ENCODE measurements around the gene MPEG1.

MPEG1 gene

DNA sequence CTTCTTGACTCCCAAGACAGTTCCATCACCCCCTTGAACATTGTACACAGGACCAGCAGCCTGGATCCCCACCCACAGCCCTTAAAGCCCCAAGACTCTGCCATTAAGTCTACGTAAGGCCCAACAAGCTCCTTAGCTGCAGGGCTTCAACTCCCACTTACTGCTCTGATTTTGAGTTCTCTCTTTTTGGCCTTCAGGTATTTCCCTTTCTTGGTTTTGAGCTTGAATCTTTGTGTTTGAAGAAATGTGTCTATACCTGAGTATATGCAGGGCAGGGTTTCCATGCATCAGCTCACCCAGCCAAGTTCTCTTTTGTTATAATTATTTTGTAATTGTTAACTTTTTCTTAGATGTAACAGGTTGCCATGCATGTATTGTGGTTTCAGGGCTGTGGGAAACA, 10.4 kb upstream of the MPEG1 start:
- no peak for DNase-seq (ENCODE audit: low spot score)
- H3K4me2 ChIP-seq (ENCODE audit: insufficient read depth, low read length, poor library complexity, severe bottlenecking): no peak overlapping the region
- H2BK120ac ChIP-seq (ENCODE audit: low read depth, low read length): no peak overlapping the region
- H2AFZ ChIP-seq (ENCODE audit: low read length): no peak overlapping the region
- H2AK5ac ChIP-seq (ENCODE audit: low read depth, low read length): no peak overlapping the region
- no peaks in the 10 kb centered on the region for H3K9me3 ChIP-seq (replicated peaks in 1 of 2; ENCODE audit: control insufficient read depth in 2 of 2, insufficient read depth in 1 of 2, low read depth in 1 of 2, low read length in 2 of 2)
- H3K27me3 ChIP-seq (ENCODE audit: control insufficient read depth in 3 of 3, insufficient read depth in 3 of 3, low read depth in 1 of 3, low read length in 3 of 3): peaks cover 0 to 26% (median 0%) of the 10 kb centered on the region in 3 experiments
- no peak overlapping the region for H3K18ac ChIP-seq (ENCODE audit: low read length)
- H2BK15ac ChIP-seq (ENCODE audit: low read length): no peak overlapping the region
- H2BK5ac ChIP-seq (ENCODE audit: low read length): no peak overlapping the region
- H3K36me3 ChIP-seq (replicated peaks in 1 of 2; ENCODE audit: control insufficient read depth in 2 of 2, insufficient read depth in 2 of 2, low read length in 2 of 2): no peaks in the 10 kb centered on the region
- H3K14ac ChIP-seq (ENCODE audit: low read length): no peak overlapping the region
- no CpG with 5 or more reads among the region's 1 CpG for WGBS, 2 donors (ENCODE audit: extremely low coverage in 2 of 2, insufficient read length in 2 of 2, insufficient replicate concordance in 1 of 2)
- no peak overlapping the region for H3K9ac ChIP-seq (ENCODE audit: low read depth, low read length, poor library complexity)
- H4K8ac ChIP-seq (ENCODE audit: low read depth, low read length): no peak overlapping the region
- no peaks in the 10 kb centered on the region for H3K4me1 ChIP-seq (ENCODE audit: control insufficient read depth in 2 of 2, insufficient read depth in 1 of 2, low read depth in 1 of 2, low read length in 2 of 2)
- no peak overlapping the region for H3K4ac ChIP-seq (ENCODE audit: low read length)
- H3K27ac ChIP-seq (replicated peaks; ENCODE audit: low read length): no peak overlapping the region
- no peak overlapping the region for H3K4me3 ChIP-seq (ENCODE audit: low read length in 2 of 2)
- H4K91ac ChIP-seq (ENCODE audit: low read depth, low read length, poor library complexity): no peak overlapping the region
- H3K79me1 ChIP-seq (ENCODE audit: low read depth, low read length): no peaks in the 10 kb centered on the region
- H3K23ac ChIP-seq (ENCODE audit: low read depth, low read length, poor library complexity): no peak overlapping the region
- H2BK12ac ChIP-seq (ENCODE audit: low read length): no peak overlapping the region

DNA sequence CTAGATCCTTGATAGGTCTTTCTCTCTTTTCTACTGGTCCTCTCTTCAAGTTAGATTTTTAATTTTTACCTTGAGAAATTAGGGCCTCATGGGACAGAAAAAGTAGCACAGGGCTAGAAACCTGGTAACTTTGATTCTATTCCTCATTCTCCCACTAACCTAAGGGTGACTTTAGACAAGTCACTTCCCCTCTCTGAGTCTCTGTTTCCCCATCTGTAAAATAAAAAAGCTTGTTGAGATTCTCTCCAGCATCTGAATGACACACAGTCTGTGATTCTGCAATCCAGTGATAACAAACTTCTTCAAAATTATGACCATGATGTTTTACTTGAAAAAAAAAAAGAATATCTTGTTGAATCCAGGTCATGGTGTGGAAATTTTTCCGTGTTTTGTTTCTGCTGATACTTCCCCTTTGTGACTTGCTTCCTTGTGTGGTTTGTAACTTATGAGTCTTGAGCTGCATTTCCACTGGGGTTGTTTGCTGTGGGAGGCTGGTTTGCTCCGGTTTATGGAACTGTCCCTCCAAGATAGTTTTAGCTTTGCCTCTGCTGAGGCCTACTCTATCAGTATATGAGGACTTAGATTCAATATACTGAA, 9.8 kb upstream of the MPEG1 start:
- H3K4me2 ChIP-seq (ENCODE audit: insufficient read depth, low read length, poor library complexity, severe bottlenecking): no peak overlapping the region
- H2AK5ac ChIP-seq (ENCODE audit: low read depth, low read length): no peak overlapping the region
- H4K91ac ChIP-seq (ENCODE audit: low read depth, low read length, poor library complexity): no peak overlapping the region
- no CpG with 5 or more reads among the region's 2 CpGs for WGBS, 2 donors (ENCODE audit: extremely low coverage in 2 of 2, insufficient read length in 2 of 2, insufficient replicate concordance in 1 of 2)
- H3K14ac ChIP-seq (ENCODE audit: low read length): no peak overlapping the region
- no peak overlapping the region for H3K18ac ChIP-seq (ENCODE audit: low read length)
- H4K8ac ChIP-seq (ENCODE audit: low read depth, low read length): no peak overlapping the region
- H3K4me3 ChIP-seq (ENCODE audit: low read length in 2 of 2): no peak overlapping the region
- no peaks in the 10 kb centered on the region for H3K36me3 ChIP-seq (replicated peaks in 1 of 2; ENCODE audit: control insufficient read depth in 2 of 2, insufficient read depth in 2 of 2, low read length in 2 of 2)
- H3K27me3 ChIP-seq (ENCODE audit: control insufficient read depth in 3 of 3, insufficient read depth in 3 of 3, low read depth in 1 of 3, low read length in 3 of 3): peaks cover 0 to 26% (median 0%) of the 10 kb centered on the region in 3 experiments
- no peak overlapping the region for H2BK120ac ChIP-seq (ENCODE audit: low read depth, low read length)
- H3K23ac ChIP-seq (ENCODE audit: low read depth, low read length, poor library complexity): no peak overlapping the region
- no peak overlapping the region for H2BK12ac ChIP-seq (ENCODE audit: low read length)
- no peak overlapping the region for H3K9ac ChIP-seq (ENCODE audit: low read depth, low read length, poor library complexity)
- no peak for DNase-seq (ENCODE audit: low spot score)
- no peak overlapping the region for H3K4ac ChIP-seq (ENCODE audit: low read length)
- no peak overlapping the region for H3K27ac ChIP-seq (replicated peaks; ENCODE audit: low read length)
- no peak overlapping the region for H2BK5ac ChIP-seq (ENCODE audit: low read length)
- no peaks in the 10 kb centered on the region for H3K4me1 ChIP-seq (ENCODE audit: control insufficient read depth in 2 of 2, insufficient read depth in 1 of 2, low read depth in 1 of 2, low read length in 2 of 2)
- no peaks in the 10 kb centered on the region for H3K9me3 ChIP-seq (replicated peaks in 1 of 2; ENCODE audit: control insufficient read depth in 2 of 2, insufficient read depth in 1 of 2, low read depth in 1 of 2, low read length in 2 of 2)
- no peak overlapping the region for H2BK15ac ChIP-seq (ENCODE audit: low read length)
- no peaks in the 10 kb centered on the region for H3K79me1 ChIP-seq (ENCODE audit: low read depth, low read length)
- H2AFZ ChIP-seq (ENCODE audit: low read length): no peak overlapping the region

DNA sequence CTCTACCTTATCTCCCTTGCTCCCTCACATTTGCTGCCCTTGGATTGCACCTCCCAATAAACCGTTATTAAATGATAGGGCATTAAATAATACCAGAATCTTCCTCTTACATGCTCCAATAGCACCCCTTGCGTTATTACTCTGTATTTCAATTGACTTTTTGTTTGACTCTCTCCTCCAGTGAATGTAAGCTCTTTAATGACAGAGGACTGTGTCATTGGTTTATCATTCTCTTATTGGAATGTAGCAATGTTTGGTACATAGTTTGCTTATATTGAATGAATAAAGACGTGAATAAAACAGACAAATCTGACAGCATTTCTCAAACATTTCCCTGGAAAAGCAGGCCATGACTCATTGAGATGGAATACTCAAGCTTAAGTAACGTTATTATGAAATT, 8.7 kb upstream of the MPEG1 start:
- Histone ChIP-seq H3K4me1 (ENCODE audit: control insufficient read depth in 2 of 2, insufficient read depth in 1 of 2, low read depth in 1 of 2, low read length in 2 of 2) (no peaks in the 10 kb centered on the region), H4K91ac (ENCODE audit: low read depth, low read length, poor library complexity) (no peak overlapping the region), H3K27me3 (ENCODE audit: control insufficient read depth in 3 of 3, insufficient read depth in 3 of 3, low read depth in 1 of 3, low read length in 3 of 3) (peaks cover 0 to 26% (median 0%) of the 10 kb centered on the region in 3 experiments), H3K18ac (ENCODE audit: low read length) (no peak overlapping the region), H3K4me2 (ENCODE audit: insufficient read depth, low read length, poor library complexity, severe bottlenecking) (no peak overlapping the region), H2BK120ac (ENCODE audit: low read depth, low read length) (no peak overlapping the region), H3K4me3 (ENCODE audit: low read length in 2 of 2) (no peak overlapping the region), H3K14ac (ENCODE audit: low read length) (no peak overlapping the region), H3K27ac (replicated peaks; ENCODE audit: low read length) (no peak overlapping the region), H3K23ac (ENCODE audit: low read depth, low read length, poor library complexity) (no peak overlapping the region), H3K36me3 (replicated peaks in 1 of 2; ENCODE audit: control insufficient read depth in 2 of 2, insufficient read depth in 2 of 2, low read length in 2 of 2) (no peaks in the 10 kb centered on the region), H3K9me3 (replicated peaks in 1 of 2; ENCODE audit: control insufficient read depth in 2 of 2, insufficient read depth in 1 of 2, low read depth in 1 of 2, low read length in 2 of 2) (no peaks in the 10 kb centered on the region), H2BK12ac (ENCODE audit: low read length) (no peak overlapping the region), H3K79me1 (ENCODE audit: low read depth, low read length) (no peaks in the 10 kb centered on the region), H4K8ac (ENCODE audit: low read depth, low read length) (no peak overlapping the region), H2AFZ (ENCODE audit: low read length) (no peak overlapping the region), H2AK5ac (ENCODE audit: low read depth, low read length) (no peak overlapping the region), H3K4ac (ENCODE audit: low read length) (no peak overlapping the region), H2BK5ac (ENCODE audit: low read length) (no peak overlapping the region), H2BK15ac (ENCODE audit: low read length) (no peak overlapping the region), H3K9ac (ENCODE audit: low read depth, low read length, poor library complexity) (no peak overlapping the region)
- DNase-seq (ENCODE audit: low spot score): no peak
- WGBS, 2 donors (ENCODE audit: extremely low coverage in 2 of 2, insufficient read length in 2 of 2, insufficient replicate concordance in 1 of 2): no CpG with 5 or more reads among the region's 4 CpGs

DNA sequence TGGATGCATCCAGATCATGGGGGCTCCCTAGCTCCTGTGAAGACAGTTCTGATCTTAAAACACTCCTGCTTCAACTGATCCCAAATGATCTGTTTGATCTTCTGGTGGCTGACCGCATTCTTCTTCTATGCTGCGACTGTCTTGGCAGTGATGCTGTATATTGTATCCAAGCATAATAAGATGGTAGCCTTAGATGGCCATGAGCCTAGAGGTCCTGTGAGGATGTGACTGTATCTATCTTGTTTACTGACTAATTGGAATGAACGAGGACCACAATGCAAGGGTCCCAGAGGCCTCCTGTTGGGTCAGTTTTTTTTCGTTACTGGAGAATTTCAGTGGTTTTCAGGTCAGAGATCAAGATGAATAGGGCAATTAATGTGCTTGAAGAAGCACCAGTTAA, 7.1 kb upstream of the MPEG1 start:
- Histone ChIP-seq H2BK5ac (ENCODE audit: low read length) (no peak overlapping the region), H3K36me3 (replicated peaks in 1 of 2; ENCODE audit: control insufficient read depth in 2 of 2, insufficient read depth in 2 of 2, low read length in 2 of 2) (no peaks in the 10 kb centered on the region), H2BK120ac (ENCODE audit: low read depth, low read length) (no peak overlapping the region), H3K23ac (ENCODE audit: low read depth, low read length, poor library complexity) (no peak overlapping the region), H4K91ac (ENCODE audit: low read depth, low read length, poor library complexity) (no peak overlapping the region), H2BK12ac (ENCODE audit: low read length) (no peak overlapping the region), H3K4me1 (ENCODE audit: control insufficient read depth in 2 of 2, insufficient read depth in 1 of 2, low read depth in 1 of 2, low read length in 2 of 2) (no peaks in the 10 kb centered on the region), H3K27ac (replicated peaks; ENCODE audit: low read length) (no peak overlapping the region), H3K27me3 (ENCODE audit: control insufficient read depth in 3 of 3, insufficient read depth in 3 of 3, low read depth in 1 of 3, low read length in 3 of 3) (peaks cover 0 to 23% (median 0%) of the 10 kb centered on the region in 3 experiments), H2AFZ (ENCODE audit: low read length) (no peak overlapping the region), H3K4me2 (ENCODE audit: insufficient read depth, low read length, poor library complexity, severe bottlenecking) (no peak overlapping the region), H3K18ac (ENCODE audit: low read length) (no peak overlapping the region), H2BK15ac (ENCODE audit: low read length) (no peak overlapping the region), H3K79me1 (ENCODE audit: low read depth, low read length) (no peaks in the 10 kb centered on the region), H3K14ac (ENCODE audit: low read length) (no peak overlapping the region), H3K9ac (ENCODE audit: low read depth, low read length, poor library complexity) (no peak overlapping the region), H3K9me3 (replicated peaks in 1 of 2; ENCODE audit: control insufficient read depth in 2 of 2, insufficient read depth in 1 of 2, low read depth in 1 of 2, low read length in 2 of 2) (no peaks in the 10 kb centered on the region), H3K4ac (ENCODE audit: low read length) (no peak overlapping the region), H2AK5ac (ENCODE audit: low read depth, low read length) (no peak overlapping the region), H3K4me3 (ENCODE audit: low read length in 2 of 2) (no peak overlapping the region), H4K8ac (ENCODE audit: low read depth, low read length) (no peak overlapping the region)
- no peak for DNase-seq (ENCODE audit: low spot score)
- no CpG with 5 or more reads among the region's 4 CpGs for WGBS, 2 donors (ENCODE audit: extremely low coverage in 2 of 2, insufficient read length in 2 of 2, insufficient replicate concordance in 1 of 2)

Measured in neuronal stem cell (in vitro differentiated cells).